GM19397 (cell line): ENCODE data around the gene NUP37.

ENCODE experiments used
- ATAC-seq: cut with Tn5 transposase; IDR thresholded peaks from one replicate; pipeline ENCODE4 v1.9.1; 2021; ENCODE audit warnings: mild to moderate bottlenecking, moderate library complexity; ENCODE audit not compliant: unreplicated experiment

The NUP37 gene

DNA sequence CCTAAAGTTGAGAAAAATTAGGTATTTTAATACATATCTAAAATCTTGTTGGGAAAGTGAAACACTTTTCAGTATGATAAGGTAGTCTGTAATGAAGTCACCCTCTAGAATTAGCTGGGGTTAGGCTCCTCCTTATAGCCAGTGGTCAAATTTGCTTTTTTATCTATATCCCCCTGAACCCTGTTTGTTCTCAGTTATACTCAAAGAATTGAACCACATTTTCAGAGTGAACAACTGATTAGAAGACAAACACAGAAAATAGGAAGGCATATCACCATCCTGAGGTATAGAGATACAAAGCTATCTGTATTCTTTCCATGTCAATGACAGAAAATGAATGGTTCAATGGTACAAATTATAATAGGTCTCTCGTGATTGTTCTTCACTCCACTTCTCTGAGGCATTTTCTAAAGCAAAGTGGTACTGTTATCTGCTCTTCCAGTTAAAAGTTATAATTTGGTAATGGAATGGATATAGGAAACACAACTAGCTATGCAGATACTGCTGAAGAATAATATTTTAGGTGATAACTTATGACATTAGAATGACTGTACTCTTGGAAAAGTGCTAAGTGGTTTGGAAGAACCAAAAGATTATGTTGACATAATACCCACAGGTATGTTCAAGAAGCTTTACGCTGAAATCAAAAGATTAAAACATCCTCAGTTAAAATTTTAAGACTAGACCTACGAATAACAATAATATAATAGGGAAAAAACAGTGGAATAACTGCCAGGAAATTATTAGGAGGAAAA is 85.7 kb downstream of the NUP37 start:
- no peak for ATAC-seq

DNA sequence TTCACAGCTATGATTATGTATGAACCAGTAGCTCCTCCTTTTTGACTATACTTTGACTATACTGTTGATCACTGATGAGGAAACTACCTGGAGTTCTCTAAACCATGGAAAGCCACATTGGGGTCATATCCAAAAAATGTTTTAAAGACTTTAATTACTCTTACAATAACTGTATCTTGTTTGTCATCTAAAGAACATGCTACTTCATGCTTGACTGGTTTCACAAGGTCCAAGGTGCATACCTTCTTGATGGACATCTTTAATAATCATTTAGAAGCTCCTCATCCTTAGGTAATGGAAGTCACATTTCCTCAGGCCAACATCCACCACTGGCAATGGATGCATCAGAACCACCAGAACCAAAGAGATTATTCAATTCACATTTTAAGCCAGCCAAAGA is 88.1 kb downstream of the NUP37 start:
- no peak for ATAC-seq

- no peak for ATAC-seq
Observed at GRCh38 chr12:102029141-102029540, 90.8 kb downstream of the NUP37 start.

DNA sequence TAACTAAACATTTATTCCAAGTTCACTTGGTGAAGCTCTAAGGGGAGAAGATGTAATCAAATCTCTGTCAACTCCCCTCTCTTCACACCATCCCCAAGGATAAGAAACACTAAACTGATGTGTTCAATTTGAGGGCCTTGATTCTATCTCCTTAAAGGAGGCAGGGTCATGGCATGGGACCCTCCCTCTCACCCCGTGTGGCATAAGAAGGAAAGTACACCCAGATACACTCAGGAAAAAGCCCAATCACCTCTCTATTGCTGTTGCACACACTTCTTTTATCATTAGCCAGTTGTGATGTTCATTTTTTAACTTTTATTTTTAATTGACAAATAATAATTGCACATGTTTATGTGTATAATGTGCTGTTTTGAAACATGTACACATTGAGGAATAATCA is 93.2 kb downstream of the NUP37 start:
- ATAC-seq, result no peak

DNA sequence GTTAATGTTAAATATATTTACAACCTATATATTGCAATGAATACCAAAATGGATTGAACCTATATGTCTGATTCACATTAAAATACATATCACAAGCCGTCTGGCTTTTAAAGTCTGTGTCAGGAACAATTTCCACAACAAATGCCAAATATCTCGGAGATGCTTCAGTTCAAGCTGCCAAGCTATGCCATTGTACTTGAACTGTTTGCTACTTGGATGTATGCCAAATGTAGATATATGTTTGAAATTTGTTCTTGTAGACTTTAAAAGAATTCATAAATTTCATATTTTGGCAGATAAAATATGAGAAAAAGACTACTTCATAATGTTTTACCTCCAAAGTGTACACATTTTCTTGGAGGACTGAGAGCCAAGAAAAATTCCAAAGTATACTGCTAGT is 95.1 kb downstream of the NUP37 start:
- no peak for ATAC-seq

DNA sequence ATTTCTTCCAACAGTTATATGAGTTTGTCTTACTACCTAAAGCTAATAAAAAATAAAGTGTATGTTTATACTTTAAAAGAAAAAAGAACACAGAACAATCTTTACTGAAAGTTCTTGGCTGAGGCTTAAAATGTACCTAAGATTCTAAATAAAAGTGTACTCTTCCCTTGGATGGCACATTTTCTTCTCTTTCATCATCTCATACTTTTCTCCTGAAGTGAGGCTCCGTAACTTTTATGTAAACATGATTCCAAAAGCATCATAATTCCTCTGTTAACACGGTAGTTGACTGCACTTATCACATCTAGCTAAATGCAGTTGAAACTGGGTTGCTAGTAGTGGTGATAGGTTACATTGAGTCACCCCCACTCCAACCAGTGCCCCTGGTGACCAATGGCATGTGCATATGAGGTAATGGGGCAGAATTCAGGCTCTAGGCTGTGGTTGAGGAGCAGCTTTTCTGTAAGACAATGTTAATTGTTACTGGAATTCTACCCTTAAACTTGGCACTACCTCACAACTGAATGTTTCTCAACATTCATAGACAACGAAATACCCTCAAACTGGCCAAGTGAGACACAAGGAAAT is 96.5 kb downstream of the NUP37 start:
- ATAC-seq, result no peak
